ENCODE data around the gene STXBP4. TPM values are rescaled to one million over a fixed set of nuclear protein-coding genes. Genes with fewer than 3 reads are reported as not detected.

STXBP4 gene
- polyA plus RNA-seq, 1 of the 3 experiments (the other 2 are of a cell fraction), result 2.8 TPM

DNA sequence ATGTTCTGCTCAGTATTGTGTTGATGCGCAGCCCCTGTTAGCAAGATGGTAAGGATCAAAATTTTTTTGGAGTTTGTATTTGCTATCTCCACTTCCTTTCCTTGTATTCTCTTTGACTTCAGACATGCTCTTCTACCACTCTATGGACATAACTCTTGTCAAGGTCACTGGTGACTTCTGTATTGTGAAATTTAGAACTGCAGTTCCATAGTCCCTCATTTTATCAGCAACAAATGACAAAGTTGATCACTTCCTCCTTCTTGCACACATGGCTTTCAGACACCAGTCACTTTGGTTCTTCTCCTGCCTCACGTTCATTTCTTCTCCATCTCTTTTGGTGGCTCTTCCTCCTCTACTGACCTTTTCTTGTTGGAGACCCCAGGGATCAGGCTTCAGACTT is 21.2 kb upstream of the STXBP4 start:
- Histone ChIP-seq H3K27me3 (ENCODE audit: insufficient read depth) (no peaks in the 10 kb centered on the region), H3K4me2 (no peak overlapping the region), H3K36me3 (replicated peaks in 1 of 2; ENCODE audit: control insufficient read depth in 1 of 2, insufficient read depth in 2 of 2, low read length in 1 of 2) (peaks cover 52 to 61% of the 10 kb centered on the region in 2 experiments), H3K9me3 (no peaks in the 10 kb centered on the region; the same call in 1 of the 2 replicates), H4K20me1 (ENCODE audit: insufficient read depth) (no peaks in the 10 kb centered on the region), H3K79me2 (ENCODE audit: insufficient read depth) (no peaks in the 10 kb centered on the region), H2AFZ (ENCODE audit: low read depth) (no peak overlapping the region), H3K9ac (no peak overlapping the region), H3K9me2 (no peaks in the 10 kb centered on the region), H3K4me3 (ENCODE audit: low read depth in 2 of 2, low read length in 1 of 2) (no peak overlapping the region), H3K27ac (ENCODE audit: low read depth in 2 of 2, low read length in 1 of 2) (no peak overlapping the region), H3K4me1 (ENCODE audit: control insufficient read depth in 1 of 2, insufficient read depth in 2 of 2, low read depth in 1 of 2, low read length in 1 of 2) (no peaks in the 10 kb centered on the region), H3F3A (replicated peaks; ENCODE audit: insufficient read depth) (peaks cover 5% of the 10 kb centered on the region)
- DNase-seq, result no peak
- ChIA-PET CTCF (no interaction called here), POLR2A (no interaction called here)
- WGBS (ENCODE audit: low lambda C conversion rate), result 99% methylated on average over 2 of the region's 2 CpGs
- TF ChIP-seq EP300 (IDR thresholded peaks at IDR 0.05; ENCODE audit: borderline replicate concordance in 1 of 2, low read depth in 1 of 2, low read length in 1 of 2) (no peak), TCF12 (IDR thresholded peaks at IDR 0.05) (no peak)

DNA sequence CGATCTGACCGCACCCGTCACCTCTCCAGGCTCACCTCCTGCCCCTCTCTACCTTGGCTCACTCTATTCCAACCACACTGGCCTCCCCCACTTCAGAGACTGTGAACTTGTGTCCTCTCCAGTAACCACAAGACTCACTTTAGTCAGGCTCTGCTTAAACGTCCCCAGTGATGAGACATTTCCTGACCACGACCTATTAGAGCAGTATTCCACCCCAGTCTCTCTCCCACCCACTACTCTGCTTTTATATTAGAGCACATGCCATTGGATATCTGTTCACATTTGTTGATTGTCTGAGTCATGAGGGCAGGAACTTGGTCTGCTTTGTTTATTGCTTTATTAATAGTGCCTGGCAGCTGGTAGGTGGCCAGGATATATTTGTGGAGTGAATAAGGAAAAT is 20.2 kb upstream of the STXBP4 start:
- Histone ChIP-seq H3K9me2 (no peaks in the 10 kb centered on the region), H3K27me3 (ENCODE audit: insufficient read depth) (no peaks in the 10 kb centered on the region), H3K9me3 (no peaks in the 10 kb centered on the region; the same call in 1 of the 2 replicates), H3K27ac (ENCODE audit: low read depth in 2 of 2, low read length in 1 of 2) (peak overlapping the region in 1 of 2 experiments; percentile 38; a peak in 1 of 4 replicates), H3K4me2 (no peak overlapping the region), H3F3A (replicated peaks; ENCODE audit: insufficient read depth) (peaks cover 5% of the 10 kb centered on the region), H3K4me3 (ENCODE audit: low read depth in 2 of 2, low read length in 1 of 2) (no peak overlapping the region), H2AFZ (ENCODE audit: low read depth) (no peak overlapping the region), H3K36me3 (replicated peaks in 1 of 2; ENCODE audit: control insufficient read depth in 1 of 2, insufficient read depth in 2 of 2, low read length in 1 of 2) (peaks cover 48 to 61% of the 10 kb centered on the region in 2 experiments), H3K79me2 (ENCODE audit: insufficient read depth) (no peaks in the 10 kb centered on the region), H3K9ac (no peak overlapping the region), H3K4me1 (ENCODE audit: control insufficient read depth in 1 of 2, insufficient read depth in 2 of 2, low read depth in 1 of 2, low read length in 1 of 2) (no peaks in the 10 kb centered on the region), H4K20me1 (ENCODE audit: insufficient read depth) (no peaks in the 10 kb centered on the region)
- ChIA-PET POLR2A (no interaction called here), CTCF (no interaction called here)
- TF ChIP-seq NRF1 (IDR thresholded peaks at IDR 0.05; ENCODE audit: low read depth, low read length) (no peak), PBX3 (IDR thresholded peaks at IDR 0.05) (peak; percentile 82), USF1 (IDR thresholded peaks at IDR 0.05; ENCODE audit: borderline replicate concordance, low read depth) (no peak), FOXM1 (IDR thresholded peaks at IDR 0.05; ENCODE audit: low read depth) (no peak), TEAD4 (IDR thresholded peaks at IDR 0.05; ENCODE audit: borderline replicate concordance, insufficient read depth) (no peak), RAD21 (IDR thresholded peaks at IDR 0.05; ENCODE audit: low read length) (no peak), YY1 (IDR thresholded peaks at IDR 0.05; ENCODE audit: low read depth) (no peak), RXRA (IDR thresholded peaks at IDR 0.05; ENCODE audit: borderline replicate concordance, low read depth) (peak; percentile 67; the same call in 1 of the 2 replicates), RFX5 (IDR thresholded peaks at IDR 0.05; ENCODE audit: low read length) (no peak), FOSL2 (IDR thresholded peaks at IDR 0.05; ENCODE audit: borderline replicate concordance, low read depth) (peak; percentile 63; the same call in 1 of the 2 replicates), NFIC (IDR thresholded peaks at IDR 0.05; ENCODE audit: borderline replicate concordance) (no peak), JUND (IDR thresholded peaks at IDR 0.05) (0 out of 2 replicates have a peak, but pooled peaks have one; percentile 48), MXI1 (IDR thresholded peaks at IDR 0.05; ENCODE audit: low read depth, low read length) (no peak), EP300 (IDR thresholded peaks at IDR 0.05; ENCODE audit: borderline replicate concordance in 1 of 2, low read depth in 1 of 2, low read length in 1 of 2) (peak in 1 of 2 experiments; percentile 45; a peak in 1 of 4 replicates), TCF12 (IDR thresholded peaks at IDR 0.05) (peak; percentile 47), RCOR1 (IDR thresholded peaks at IDR 0.05; ENCODE audit: low read length) (no peak), IRF3 (IDR thresholded peaks at IDR 0.05; ENCODE audit: low read depth, low read length) (no peak), SMC3 (IDR thresholded peaks at IDR 0.05; ENCODE audit: low read depth, low read length) (no peak)
- TF ChIP-seq, protein P1, sequence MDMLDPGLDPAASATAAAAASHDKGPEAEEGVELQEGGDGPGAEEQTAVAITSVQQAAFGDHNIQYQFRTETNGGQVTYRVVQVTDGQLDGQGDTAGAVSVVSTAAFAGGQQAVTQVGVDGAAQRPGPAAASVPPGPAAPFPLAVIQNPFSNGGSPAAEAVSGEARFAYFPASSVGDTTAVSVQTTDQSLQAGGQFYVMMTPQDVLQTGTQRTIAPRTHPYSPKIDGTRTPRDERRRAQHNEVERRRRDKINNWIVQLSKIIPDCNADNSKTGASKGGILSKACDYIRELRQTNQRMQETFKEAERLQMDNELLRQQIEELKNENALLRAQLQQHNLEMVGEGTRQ (IDR thresholded peaks at IDR 0.05; ENCODE audit: borderline replicate concordance, low read depth, low read length), result no peak
- no peak for DNase-seq
- 46% methylated on average over 5 of the region's 5 CpGs for WGBS (ENCODE audit: low lambda C conversion rate)
